IMR-90 (cell line): Measurements from ENCODE around the gene NUDT3. TPM values are rescaled to one million over a fixed set of nuclear protein-coding genes. Genes with fewer than 3 reads are reported as not detected.

Experiments
- ATAC-seq: fragments of 200-7000 bp; cut with Tn5 transposase; 2 replicates; pipeline ENCODE4 v1.9.1; 2020; ENCODE audit warnings: low read depth, mild to moderate bottlenecking, moderate library complexity
- BruUV-seq: library from RNA; stranded (reverse); fragments of 400-500 nt; replicated peaks from 2 replicates; lab custom pipeline; 2021; lab: Mats Ljungman, UMichigan
- CTCF ChIA-PET: fragments of 300-600 bp; formaldehyde crosslinking; extraction: SDS; loops from one replicate; lab custom pipeline; 2021; ENCODE audit warnings: antibody characterized with exemption; lab: Yijun Ruan, JAX
- POLR2A ChIA-PET: fragments of 300-600 bp; sonication (Branson Sonifier 250); formaldehyde crosslinking; loops from one replicate; lab custom pipeline; 2022; ENCODE audit warnings: antibody characterized with exemption; ENCODE audit not compliant: unreplicated experiment; lab: Charles Lee
- DNase-seq: peaks from one replicate; pipeline ENCODE4 v3.0.0; 2013
- H2AFZ ChIP-seq: replicated peaks from 2 replicates; pipeline ENCODE3; 2013; ENCODE audit warnings: low read length, mild to moderate bottlenecking; ENCODE audit not compliant: poor library complexity
- H2AK5ac ChIP-seq: 2 replicates; pipeline ENCODE4 v1.6.1; 2013; ENCODE audit warnings: low read depth, low read length, inconsistent platforms
- H2AK9ac ChIP-seq: replicated peaks from 2 replicates; pipeline ENCODE3; 2013; ENCODE audit warnings: mild to moderate bottlenecking, low read depth, low read length, moderate library complexity; ENCODE audit not compliant: poor library complexity
- H2BK120ac ChIP-seq: 2 replicates; pipeline ENCODE4 v1.6.1; 2013; ENCODE audit warnings: low read depth, low read length, inconsistent platforms
- H2BK15ac ChIP-seq: 3 replicates; pipeline ENCODE4 v1.6.1; 2013; ENCODE audit warnings: low read depth, low read length, inconsistent platforms
- H2BK20ac ChIP-seq: 2 replicates; pipeline ENCODE4 v1.6.1; 2013; ENCODE audit warnings: low read depth, mild to moderate bottlenecking, inconsistent platforms, low read length, moderate library complexity
- H2BK5ac ChIP-seq: 2 replicates; pipeline ENCODE4 v1.6.1; 2013; ENCODE audit warnings: mild to moderate bottlenecking, low read depth, low read length, inconsistent platforms; ENCODE audit not compliant: poor library complexity, severe bottlenecking
- H3K14ac ChIP-seq: replicated peaks from 2 replicates; pipeline ENCODE4 v1.6.1; 2013; ENCODE audit warnings: low read depth, low read length, inconsistent platforms
- H3K18ac ChIP-seq: 2 replicates; pipeline ENCODE4 v1.6.1; 2013; ENCODE audit warnings: low read depth, low read length, control low read depth
- H3K23ac ChIP-seq: 2 replicates; pipeline ENCODE4 v1.6.1; 2013; ENCODE audit warnings: low read depth, low read length, inconsistent platforms
- H3K27ac ChIP-seq: 2 replicates; pipeline ENCODE4 v1.5.1; 2013; ENCODE audit warnings: mild to moderate bottlenecking, control low read depth, low read length; ENCODE audit not compliant: insufficient read depth
- H3K27me3 ChIP-seq: 2 replicates; pipeline ENCODE4 v1.6.1; 2013; ENCODE audit warnings: low read length; ENCODE audit not compliant: control insufficient read depth, insufficient read depth
- H3K36me3 ChIP-seq: 2 replicates; pipeline ENCODE4 v1.6.1; 2013; ENCODE audit warnings: low read length, mixed read lengths; ENCODE audit not compliant: control insufficient read depth, insufficient read depth
- H3K4ac ChIP-seq: 2 replicates; pipeline ENCODE4 v1.6.1; 2013; ENCODE audit warnings: low read depth, low read length, inconsistent platforms
- H3K4me1 ChIP-seq: 2 replicates; pipeline ENCODE4 v1.6.1; 2013; ENCODE audit warnings: low read length, mixed read lengths; ENCODE audit not compliant: control insufficient read depth, insufficient read depth
- H3K4me2 ChIP-seq: 2 replicates; pipeline ENCODE4 v1.6.1; 2013; ENCODE audit warnings: low read depth, mild to moderate bottlenecking, control low read depth, low read length, moderate library complexity
- H3K4me3 ChIP-seq: 2 replicates; pipeline ENCODE4 v1.5.1; 2013; ENCODE audit warnings: low read depth, mild to moderate bottlenecking, control low read depth, low read length, moderate library complexity; ENCODE audit not compliant: insufficient read depth
- H3K56ac ChIP-seq: 2 replicates; pipeline ENCODE4 v1.6.1; 2013; ENCODE audit warnings: low read length, inconsistent platforms; ENCODE audit not compliant: insufficient read depth; ENCODE audit errors: extremely low read depth
- H3K79me1 ChIP-seq, 2 experiments: 2 replicates each; pipeline ENCODE4 v1.6.1; 2013; ENCODE audit warnings: low read length in 2 of 2, inconsistent platforms in 1 of 2, low read depth in 1 of 2
- H3K9ac ChIP-seq: 2 replicates; pipeline ENCODE4 v1.6.1; 2013; ENCODE audit warnings: low read depth, low read length, control low read depth
- H3K9me1 ChIP-seq: 2 replicates; pipeline ENCODE4 v1.6.1; 2013; ENCODE audit warnings: low read length, inconsistent platforms; ENCODE audit not compliant: insufficient read depth
- H3K9me3 ChIP-seq: 2 replicates; pipeline ENCODE4 v1.6.1; 2013; ENCODE audit warnings: low read length; ENCODE audit not compliant: control insufficient read depth, insufficient read depth
- H4K20me1 ChIP-seq: 2 replicates; pipeline ENCODE4 v1.6.1; 2013; ENCODE audit warnings: low read length, inconsistent platforms; ENCODE audit not compliant: insufficient read depth
- H4K5ac ChIP-seq: 2 replicates; pipeline ENCODE4 v1.6.1; 2013; ENCODE audit warnings: mild to moderate bottlenecking, low read depth, low read length, control low read depth
- H4K8ac ChIP-seq, 2 experiments: 2 replicates each; pipeline ENCODE4 v1.6.1; 2013; ENCODE audit warnings: low read depth in 2 of 2, low read length in 2 of 2, control low read depth in 1 of 2, inconsistent platforms in 1 of 2
- H4K91ac ChIP-seq: 2 replicates; pipeline ENCODE4 v1.6.1; 2013; ENCODE audit warnings: low read depth, low read length, inconsistent platforms; ENCODE audit not compliant: insufficient read depth
- BHLHE40 ChIP-seq: fragments of 150-350 bp; IDR thresholded peaks from 2 replicates; pipeline ENCODE4 v1.6.1; 2016; ENCODE audit warnings: mild to moderate bottlenecking, low read depth, low read length
- CEBPB ChIP-seq: IDR thresholded peaks from 2 replicates; pipeline ENCODE4 v1.6.1; 2012; ENCODE audit warnings: low read depth, low read length, improper control_type of control experiment
- CHD1 ChIP-seq: IDR thresholded peaks from 2 replicates; pipeline ENCODE4 v1.6.1; 2012; ENCODE audit warnings: low read depth, low read length, improper control_type of control experiment
- MAFK ChIP-seq: IDR thresholded peaks from 2 replicates; pipeline ENCODE4 v1.6.1; 2012; ENCODE audit warnings: low read depth, low read length, improper control_type of control experiment
- MAZ ChIP-seq: IDR thresholded peaks from 2 replicates; pipeline ENCODE4 v1.6.1; 2012; ENCODE audit warnings: low read depth, mild to moderate bottlenecking, low read length, improper control_type of control experiment, moderate library complexity, borderline replicate concordance
- MXI1 ChIP-seq: IDR thresholded peaks from 2 replicates; pipeline ENCODE4 v1.6.1; 2012; ENCODE audit warnings: low read depth, mild to moderate bottlenecking, low read length, moderate library complexity, borderline replicate concordance
- POLR2A ChIP-seq: IDR thresholded peaks from 2 replicates; pipeline ENCODE4 v1.6.1; 2012; ENCODE audit warnings: mild to moderate bottlenecking, low read depth, low read length
- RCOR1 ChIP-seq: IDR thresholded peaks from 2 replicates; pipeline ENCODE4 v1.6.1; 2012; ENCODE audit warnings: mild to moderate bottlenecking, low read length, improper control_type of control experiment; ENCODE audit not compliant: insufficient replicate concordance
- RFX5 ChIP-seq: IDR thresholded peaks from 2 replicates; pipeline ENCODE4 v1.8.0; 2012; ENCODE audit warnings: low read depth, mild to moderate bottlenecking, low read length, moderate library complexity
- USF2 ChIP-seq: fragments of 150-350 bp; IDR thresholded peaks from 2 replicates; pipeline ENCODE4 v1.6.1; 2017; ENCODE audit warnings: mild to moderate bottlenecking, antibody characterized with exemption, low read length, low read depth
- WGBS, 2 experiments: methylation state at CpG; one replicate each; pipeline versions ENCODE4 v1.1.5 to v1.1.7; 2013; ENCODE audit warnings: missing lambda C conversion rate in 2 of 2; ENCODE audit not compliant: insufficient read length in 1 of 2; ENCODE audit errors: extremely low coverage in 2 of 2; 5-methylcytosine and 5-hydroxymethylcytosine counted together
- dilution Hi-C: fragments of 300-500 bp; cut with HindIII; formaldehyde crosslinking; loops from one replicate; pipeline ENCODE4 v1.14.3; 2018; ENCODE audit warnings: low sequenced_read_pairs; ENCODE audit not compliant: unreplicated experiment
- in situ Hi-C: fragments of 300-500 bp; cut with MboI; formaldehyde crosslinking; loops from 3 replicates; pipeline ENCODE4 v1.14.3; 2019; ENCODE audit warnings: low sequenced_read_pairs, inconsistent platforms, mixed read lengths
- intact Hi-C: fragments of 100-400 bp; cut with micrococcal nuclease; formaldehyde crosslinking; loops from 2 replicates; pipeline ENCODE4 v1.10.0; 2022
- polyA plus RNA-seq, 3 experiments: library from polyadenylated mRNA; depleted of rRNA; stranded (reverse); fragments of >200 nt; gene quantifications; 2 replicates each; pipeline ENCODE4 v1.2.3, GENCODE V29; 2012; ENCODE audit warnings: low replicate concordance in 1 of 3
- total RNA-seq: library from RNA; depleted of rRNA; stranded (reverse); fragments of >200 nt; gene quantifications from 2 replicates; pipeline ENCODE4 v1.2.3, GENCODE V29; 2012
- TF ChIP-seq, protein P1 (sequence below): conservative IDR thresholded peaks from 2 replicates; pipeline ENCODE4 v1.5.1; 2012; ENCODE audit warnings: mild to moderate bottlenecking, low read depth, low read length, improper control_type of control experiment
- TF ChIP-seq, protein P2 (sequence below): fragments of 150-350 bp; IDR thresholded peaks from 2 replicates; pipeline ENCODE4 v1.6.1; 2016; ENCODE audit warnings: low read depth, mild to moderate bottlenecking, low read length, moderate library complexity, borderline replicate concordance

The NUDT3 gene
- total and polyA plus RNA-seq, 2 of the 4 experiments (the other 2 are of a cell fraction): 10.1 to 17.2 TPM

DNA sequence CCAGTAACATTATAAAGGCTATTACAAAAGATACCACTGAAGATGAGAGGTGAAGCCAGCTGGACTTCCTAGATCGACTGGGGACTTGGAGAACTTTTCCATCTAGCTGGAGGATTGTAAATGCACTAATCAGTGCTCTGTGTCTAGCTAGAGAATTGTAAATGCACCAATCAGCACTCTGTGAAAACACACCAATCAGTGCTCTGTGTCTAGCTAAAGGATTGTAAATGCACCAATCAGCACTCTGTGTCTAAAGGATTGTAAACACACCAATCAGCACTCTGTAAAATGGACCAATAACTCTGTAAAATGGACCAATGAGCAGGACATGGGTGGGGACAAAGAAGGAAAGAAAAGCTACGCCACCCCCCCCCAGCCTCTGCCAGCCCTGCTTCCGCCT lies 47.0 kb upstream of the NUDT3 start:
- ATAC-seq: no peak

More for the DNA sequence above, 47.0 kb upstream of the NUDT3 start:
- no peak overlapping the region for H3K27ac ChIP-seq
- H3K4me1 ChIP-seq: no peaks in the 10 kb centered on the region
- no peak overlapping the region for H3K9ac ChIP-seq
- no peak overlapping the region for H2BK5ac ChIP-seq
- no peak overlapping the region for H3K4me2 ChIP-seq
- no peak overlapping the region for H4K8ac ChIP-seq
- in situ Hi-C loops (no loop called here), intact Hi-C loops (no loop called here), dilution Hi-C loops (no loop called here)
- H4K5ac ChIP-seq: no peak overlapping the region
- H3K4ac ChIP-seq: no peak overlapping the region
- H3K56ac ChIP-seq: no peak overlapping the region
- POLR2A ChIA-PET: no interaction called here
- no peak overlapping the region for H3K4me3 ChIP-seq
- H4K91ac ChIP-seq: no peak overlapping the region
- H3K14ac ChIP-seq: no peak overlapping the region
- WGBS, 2 experiments: no CpG with 5 or more reads among the region's 3 CpGs
- H3K27me3 ChIP-seq: peaks cover 6% of the 10 kb centered on the region
- DNase-seq: no peak
- H2BK120ac ChIP-seq: no peak overlapping the region
- BruUV-seq: no TSS peak
- no peak overlapping the region for H3K18ac ChIP-seq
- H3K79me1 ChIP-seq: no peaks in the 10 kb centered on the region
- H2BK20ac ChIP-seq: no peak overlapping the region
- no peak overlapping the region for H2AFZ ChIP-seq
- no peak overlapping the region for H2AK9ac ChIP-seq
- no peak overlapping the region for H2BK15ac ChIP-seq
- no peaks in the 10 kb centered on the region for H4K20me1 ChIP-seq
- no peaks in the 10 kb centered on the region; the same call in 1 of the 2 replicates for H3K9me3 ChIP-seq
- no peaks in the 10 kb centered on the region for H3K9me1 ChIP-seq
- CTCF ChIA-PET: no interaction called here
- no peaks in the 10 kb centered on the region for H3K36me3 ChIP-seq
- H2AK5ac ChIP-seq: no peak overlapping the region
- H3K23ac ChIP-seq: no peak overlapping the region
- TF ChIP-seq MAZ: no peak
- TF ChIP-seq MAFK: no peak
- TF ChIP-seq, protein P1, sequence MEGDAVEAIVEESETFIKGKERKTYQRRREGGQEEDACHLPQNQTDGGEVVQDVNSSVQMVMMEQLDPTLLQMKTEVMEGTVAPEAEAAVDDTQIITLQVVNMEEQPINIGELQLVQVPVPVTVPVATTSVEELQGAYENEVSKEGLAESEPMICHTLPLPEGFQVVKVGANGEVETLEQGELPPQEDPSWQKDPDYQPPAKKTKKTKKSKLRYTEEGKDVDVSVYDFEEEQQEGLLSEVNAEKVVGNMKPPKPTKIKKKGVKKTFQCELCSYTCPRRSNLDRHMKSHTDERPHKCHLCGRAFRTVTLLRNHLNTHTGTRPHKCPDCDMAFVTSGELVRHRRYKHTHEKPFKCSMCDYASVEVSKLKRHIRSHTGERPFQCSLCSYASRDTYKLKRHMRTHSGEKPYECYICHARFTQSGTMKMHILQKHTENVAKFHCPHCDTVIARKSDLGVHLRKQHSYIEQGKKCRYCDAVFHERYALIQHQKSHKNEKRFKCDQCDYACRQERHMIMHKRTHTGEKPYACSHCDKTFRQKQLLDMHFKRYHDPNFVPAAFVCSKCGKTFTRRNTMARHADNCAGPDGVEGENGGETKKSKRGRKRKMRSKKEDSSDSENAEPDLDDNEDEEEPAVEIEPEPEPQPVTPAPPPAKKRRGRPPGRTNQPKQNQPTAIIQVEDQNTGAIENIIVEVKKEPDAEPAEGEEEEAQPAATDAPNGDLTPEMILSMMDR: no peak
- TF ChIP-seq BHLHE40: no peak
- TF ChIP-seq POLR2A: no peak
- TF ChIP-seq RFX5: no peak
- TF ChIP-seq MXI1: no peak
- TF ChIP-seq, protein P2, sequence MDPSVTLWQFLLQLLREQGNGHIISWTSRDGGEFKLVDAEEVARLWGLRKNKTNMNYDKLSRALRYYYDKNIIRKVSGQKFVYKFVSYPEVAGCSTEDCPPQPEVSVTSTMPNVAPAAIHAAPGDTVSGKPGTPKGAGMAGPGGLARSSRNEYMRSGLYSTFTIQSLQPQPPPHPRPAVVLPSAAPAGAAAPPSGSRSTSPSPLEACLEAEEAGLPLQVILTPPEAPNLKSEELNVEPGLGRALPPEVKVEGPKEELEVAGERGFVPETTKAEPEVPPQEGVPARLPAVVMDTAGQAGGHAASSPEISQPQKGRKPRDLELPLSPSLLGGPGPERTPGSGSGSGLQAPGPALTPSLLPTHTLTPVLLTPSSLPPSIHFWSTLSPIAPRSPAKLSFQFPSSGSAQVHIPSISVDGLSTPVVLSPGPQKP: no peak
- no peak for TF ChIP-seq CHD1
- TF ChIP-seq RCOR1: no peak
- no peak for TF ChIP-seq USF2
- TF ChIP-seq CEBPB: no peak
